HG02588 (cell line): ENCODE data around the gene KRTCAP2.
A peak's percentile ranks its signal among the peaks of the same experiment; 100 is the strongest.
"Not testable (repeated sequence)": the region's sequence is repeated elsewhere in the genome, so short reads cannot be mapped to it uniquely, and the experiment has no call there.

Experiments used
- ATAC-seq: cut with Tn5 transposase; IDR thresholded peaks from one replicate; pipeline ENCODE4 v1.9.1; 2021; ENCODE audit warnings: mild to moderate bottlenecking, moderate library complexity; ENCODE audit not compliant: unreplicated experiment

KRTCAP2 gene

DNA sequence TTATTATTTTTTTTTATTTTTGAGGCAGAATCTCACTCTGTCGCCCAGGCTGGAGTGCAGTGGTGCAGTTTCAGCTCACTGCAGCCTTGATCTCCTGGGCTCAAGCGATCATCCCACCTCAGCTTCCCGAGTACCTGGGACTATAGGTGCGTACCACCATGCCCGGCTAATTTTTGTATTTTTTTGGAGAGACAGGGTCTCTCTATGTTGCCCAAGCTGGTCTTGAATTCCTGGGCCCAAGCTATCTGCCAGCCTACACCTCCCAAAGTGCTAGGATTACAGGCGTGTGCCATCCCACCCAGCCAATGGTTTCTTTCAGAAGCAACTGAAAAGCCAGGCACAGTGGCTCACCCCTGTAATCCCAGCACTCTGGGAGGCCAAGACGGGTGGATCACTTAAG is 2.3 kb downstream of the KRTCAP2 start:
- no peak for ATAC-seq

DNA sequence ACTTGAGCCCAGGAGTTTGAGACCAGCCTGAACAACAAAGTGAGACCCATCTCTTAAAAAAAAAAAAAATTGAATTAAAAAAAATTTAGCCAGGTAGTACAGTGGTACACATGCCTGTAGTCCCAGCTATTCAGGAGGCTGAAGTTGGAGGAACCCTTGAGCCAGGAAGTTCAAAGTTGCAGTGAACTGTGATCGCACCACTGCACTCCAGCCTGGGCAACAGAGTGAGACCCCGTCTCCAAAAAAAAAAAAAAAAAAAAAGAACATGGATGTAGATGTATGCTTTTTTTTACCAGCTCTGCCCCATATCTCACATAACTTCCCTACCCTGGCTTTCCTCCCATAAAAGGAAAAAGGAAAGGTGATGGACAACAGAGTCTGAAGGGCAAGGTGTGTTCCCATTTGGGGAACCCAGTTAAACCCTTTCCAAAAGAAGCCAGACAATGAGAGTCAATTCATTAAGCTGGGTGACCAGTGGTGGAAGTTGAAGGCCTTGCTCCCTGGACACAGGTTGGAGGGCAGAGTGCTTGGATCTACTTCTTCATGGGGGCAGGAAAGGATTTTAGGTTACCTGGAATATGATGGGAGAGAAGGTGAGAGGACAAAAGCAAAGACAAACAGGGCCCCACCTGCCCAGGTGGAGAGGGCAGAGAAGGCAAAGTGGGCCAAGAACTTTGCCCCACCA is 2.9 kb downstream of the KRTCAP2 start:
- no peak for ATAC-seq

- ATAC-seq, result no peak
Observed at GRCh38 chr1:155169541-155169940, 3.6 kb downstream of the KRTCAP2 start.

GRCh38 chr1:155168456-155169210 is 4.5 kb downstream of the KRTCAP2 start:
- ATAC-seq, result no peak

GRCh38 chr1:155168105-155168445 is 5.0 kb downstream of the KRTCAP2 start:
- ATAC-seq, result not testable (repeated sequence)

- ATAC-seq, result peak; percentile 51
Observed at GRCh38 chr1:155167166-155168104, 5.7 kb downstream of the KRTCAP2 start.

GRCh38 chr1:155166471-155167165 is 6.5 kb downstream of the KRTCAP2 start:
- no peak for ATAC-seq

DNA sequence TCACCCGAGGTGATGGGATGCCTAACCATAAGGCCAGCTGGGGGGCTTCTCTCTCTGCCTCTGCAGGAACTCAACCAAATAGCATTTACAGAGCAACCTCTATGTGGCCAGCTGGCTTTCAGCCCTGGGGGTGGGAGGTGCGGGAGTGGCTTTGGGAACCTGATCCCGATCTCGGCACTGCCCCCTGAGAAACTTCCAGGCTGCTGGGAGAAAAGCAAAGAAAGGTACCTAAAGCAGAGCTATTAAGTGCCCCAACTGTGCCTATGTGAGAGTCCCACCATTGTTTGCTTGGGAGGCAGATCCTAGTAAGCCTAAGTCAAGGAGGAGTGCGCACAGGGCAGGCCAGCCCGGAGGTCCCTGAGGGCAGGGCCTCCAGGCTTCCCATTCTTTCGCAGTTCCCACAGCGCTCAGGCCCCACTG is 7.0 kb downstream of the KRTCAP2 start:
- ATAC-seq, result no peak

GRCh38 chr1:155164625-155165024 is 8.5 kb downstream of the KRTCAP2 start:
- ATAC-seq, result not testable (repeated sequence)

DNA sequence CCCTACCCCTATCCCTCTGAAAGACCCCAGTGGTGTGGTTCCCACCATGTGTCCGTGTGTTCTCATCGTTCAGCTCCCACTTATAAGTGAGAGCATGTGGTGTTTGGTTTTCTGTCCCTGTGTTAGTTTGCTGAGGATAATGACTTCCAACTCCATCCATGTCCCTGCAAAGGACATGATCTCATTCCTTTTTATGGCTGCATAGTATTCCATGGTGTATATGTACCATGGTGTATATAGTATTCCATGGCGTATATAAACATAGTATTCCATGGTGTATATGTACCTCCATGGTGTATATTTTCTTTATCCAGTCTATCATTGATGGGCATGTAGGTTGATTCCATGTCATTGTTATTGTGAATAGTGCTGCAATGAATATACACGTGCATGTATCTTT is 9.3 kb downstream of the KRTCAP2 start:
- not testable (repeated sequence) for ATAC-seq

DNA sequence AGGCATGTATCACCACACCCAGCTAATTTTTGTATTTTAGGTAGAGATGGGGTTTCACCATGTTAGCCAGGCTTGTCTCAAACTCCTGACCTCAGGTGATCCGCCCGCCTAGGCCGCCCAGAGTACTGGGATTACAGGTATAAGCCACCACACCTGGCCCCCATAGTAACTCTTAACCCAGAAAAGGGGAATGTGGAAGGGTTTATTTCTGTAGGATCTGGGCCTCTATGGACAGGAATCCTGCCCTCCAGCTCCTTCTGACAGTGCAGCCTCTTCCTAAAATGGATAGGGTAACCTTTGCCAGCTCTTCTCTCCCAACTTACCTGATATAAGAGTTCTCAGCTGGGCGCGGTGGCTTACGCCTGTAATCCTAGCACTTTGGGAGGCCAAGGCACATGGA is 10.5 kb downstream of the KRTCAP2 start:
- ATAC-seq, result not testable (repeated sequence)

DNA sequence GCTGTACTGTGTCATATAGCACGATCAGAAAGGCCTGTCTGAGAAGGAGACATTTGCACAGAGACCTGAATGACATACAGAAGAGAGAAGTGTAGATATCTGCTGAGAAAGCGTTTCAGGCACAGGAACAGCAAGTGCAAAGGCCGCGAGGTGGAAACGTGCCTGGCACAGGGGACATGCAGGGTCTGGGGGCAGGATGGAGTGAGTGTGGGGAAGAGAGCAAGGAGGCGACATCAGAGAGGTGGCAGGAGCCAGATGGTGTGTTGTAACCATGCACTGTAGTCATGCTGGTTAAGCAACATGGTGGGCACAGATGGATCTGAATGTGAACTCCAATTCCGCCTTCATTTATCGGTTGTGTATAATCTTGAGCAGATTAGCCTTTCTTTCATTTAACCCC is 13.0 kb downstream of the KRTCAP2 start:
- ATAC-seq, result no peak

DNA sequence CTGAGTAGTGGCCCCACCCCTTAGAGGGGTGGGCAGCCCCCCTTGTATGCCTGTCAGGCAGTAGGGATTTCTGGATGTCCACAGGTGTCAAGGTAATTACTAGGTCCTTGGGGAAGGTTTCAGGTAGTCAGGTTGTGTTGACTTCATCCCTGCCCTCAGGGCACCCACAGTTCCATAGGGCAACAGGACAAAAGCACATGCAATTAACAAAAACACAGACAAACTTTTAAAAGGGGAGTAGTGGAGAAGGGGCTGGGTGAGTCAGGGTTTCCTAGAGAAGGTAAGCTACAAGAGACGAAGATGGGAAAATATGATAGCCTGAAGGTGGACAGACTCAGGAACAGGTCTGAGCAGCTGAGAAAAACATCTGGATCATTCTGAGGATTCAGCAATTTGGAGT is 14.1 kb downstream of the KRTCAP2 start:
- ATAC-seq, result no peak

- ATAC-seq, result not testable (repeated sequence)
Observed at GRCh38 chr1:155155996-155156643, 17.0 kb downstream of the KRTCAP2 start.

DNA sequence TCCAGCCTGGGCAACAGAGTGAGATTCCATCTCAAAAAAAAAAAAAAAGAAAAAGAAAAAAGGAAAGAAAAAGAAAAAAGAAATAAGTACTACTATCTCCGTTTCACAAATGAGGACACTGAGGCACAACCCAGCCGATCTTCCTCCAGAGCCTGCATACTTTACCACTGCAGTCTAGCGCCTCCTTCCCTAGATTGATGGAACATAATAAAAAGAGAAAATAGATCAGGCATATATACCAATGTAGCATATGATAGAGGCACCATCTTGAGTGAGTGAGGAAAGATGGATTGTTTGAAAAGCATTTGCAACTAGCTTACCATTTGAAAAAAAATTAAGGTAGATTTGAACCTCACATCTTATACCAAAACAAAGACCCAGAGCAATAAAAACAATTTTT is 27.6 kb downstream of the KRTCAP2 start:
- ATAC-seq, result no peak

DNA sequence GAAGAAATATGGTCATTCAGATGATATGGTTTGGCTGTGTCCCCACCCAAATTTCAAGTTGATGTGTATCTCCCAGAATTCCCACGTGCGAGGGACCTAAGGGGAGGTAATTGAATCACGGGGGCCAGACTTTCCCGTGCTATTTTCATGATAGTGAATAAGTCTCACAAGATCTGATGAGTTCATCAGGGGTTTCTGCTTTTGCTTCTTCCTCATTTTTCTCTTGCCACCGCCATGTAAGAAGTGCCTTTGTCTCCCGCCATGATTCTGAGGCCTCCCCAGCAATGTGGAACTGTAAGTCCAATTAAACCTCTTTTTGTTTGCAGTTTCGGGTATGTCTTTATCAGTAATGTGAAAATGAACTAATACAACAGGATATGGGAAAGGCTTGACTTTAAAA is 31.4 kb downstream of the KRTCAP2 start:
- ATAC-seq, result no peak

- ATAC-seq, result no peak
Observed at GRCh38 chr1:155140630-155140953, 32.5 kb downstream of the KRTCAP2 start.

- ATAC-seq, result peak; percentile 62
Observed at GRCh38 chr1:155139895-155140629, 33.0 kb downstream of the KRTCAP2 start, which contains the start of gene DPM3. DPM3 (minus strand) TSS chr1:155140531; CDS start chr1:155140240, 291 bp downstream.

GRCh38 chr1:155137154-155137949 is 35.8 kb downstream of the KRTCAP2 start:
- no peak for ATAC-seq
